ENCODE measurements around the gene SOCS3. TPM values are rescaled to one million over a fixed set of nuclear protein-coding genes. Genes with fewer than 3 reads are reported as not detected.
A peak's percentile ranks its signal among the peaks of the same experiment; 100 is the strongest.

SOCS3 gene
- total and polyA plus RNA-seq, 3 donors from 2014 or later, result 2.2 to 17.8 (median 9.6) TPM

DNA sequence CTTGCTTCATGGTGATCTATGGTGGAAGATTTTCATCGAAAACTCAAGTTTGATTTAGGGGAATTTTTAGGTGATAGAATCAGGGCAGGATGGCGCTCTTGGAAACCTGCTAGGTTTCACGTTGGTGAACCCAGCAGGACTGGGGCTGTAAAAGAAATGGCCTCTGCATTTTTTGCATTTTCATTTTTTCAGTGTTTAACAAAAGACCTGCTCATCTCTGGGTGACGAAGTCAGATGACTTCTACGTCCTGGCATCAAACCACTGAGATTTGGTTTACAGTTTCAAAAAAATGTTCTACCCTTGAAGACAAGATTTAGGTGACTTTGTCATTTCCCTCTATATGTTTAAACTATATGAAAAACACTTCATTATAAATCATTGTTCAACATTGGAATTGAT, 20.5 kb upstream of the SOCS3 start:
- no peak overlapping the region for H3K4me3 ChIP-seq
- intact Hi-C loops (cut with DNase I; ENCODE audit: low total_unique reads), result no loop called here
- H3K4me1 ChIP-seq, result peaks cover 9% of the 10 kb centered on the region
- H3K27me3 ChIP-seq, result no peaks in the 10 kb centered on the region
- 81 to 88% methylated on average over 5 of the region's 5 CpGs for WGBS, 2 donors
- H3K27ac ChIP-seq, result no peak overlapping the region
- TF ChIP-seq, protein P1, sequence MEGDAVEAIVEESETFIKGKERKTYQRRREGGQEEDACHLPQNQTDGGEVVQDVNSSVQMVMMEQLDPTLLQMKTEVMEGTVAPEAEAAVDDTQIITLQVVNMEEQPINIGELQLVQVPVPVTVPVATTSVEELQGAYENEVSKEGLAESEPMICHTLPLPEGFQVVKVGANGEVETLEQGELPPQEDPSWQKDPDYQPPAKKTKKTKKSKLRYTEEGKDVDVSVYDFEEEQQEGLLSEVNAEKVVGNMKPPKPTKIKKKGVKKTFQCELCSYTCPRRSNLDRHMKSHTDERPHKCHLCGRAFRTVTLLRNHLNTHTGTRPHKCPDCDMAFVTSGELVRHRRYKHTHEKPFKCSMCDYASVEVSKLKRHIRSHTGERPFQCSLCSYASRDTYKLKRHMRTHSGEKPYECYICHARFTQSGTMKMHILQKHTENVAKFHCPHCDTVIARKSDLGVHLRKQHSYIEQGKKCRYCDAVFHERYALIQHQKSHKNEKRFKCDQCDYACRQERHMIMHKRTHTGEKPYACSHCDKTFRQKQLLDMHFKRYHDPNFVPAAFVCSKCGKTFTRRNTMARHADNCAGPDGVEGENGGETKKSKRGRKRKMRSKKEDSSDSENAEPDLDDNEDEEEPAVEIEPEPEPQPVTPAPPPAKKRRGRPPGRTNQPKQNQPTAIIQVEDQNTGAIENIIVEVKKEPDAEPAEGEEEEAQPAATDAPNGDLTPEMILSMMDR (IDR thresholded peaks at IDR 0.05), result no peak
- TF ChIP-seq POLR2A (IDR thresholded peaks at IDR 0.05), result no peak
- H3K36me3 ChIP-seq (ENCODE audit: low read depth, missing control alignments), result no peaks in the 10 kb centered on the region
- no peaks in the 10 kb centered on the region for H3K9me3 ChIP-seq
- no peak for DNase-seq

DNA sequence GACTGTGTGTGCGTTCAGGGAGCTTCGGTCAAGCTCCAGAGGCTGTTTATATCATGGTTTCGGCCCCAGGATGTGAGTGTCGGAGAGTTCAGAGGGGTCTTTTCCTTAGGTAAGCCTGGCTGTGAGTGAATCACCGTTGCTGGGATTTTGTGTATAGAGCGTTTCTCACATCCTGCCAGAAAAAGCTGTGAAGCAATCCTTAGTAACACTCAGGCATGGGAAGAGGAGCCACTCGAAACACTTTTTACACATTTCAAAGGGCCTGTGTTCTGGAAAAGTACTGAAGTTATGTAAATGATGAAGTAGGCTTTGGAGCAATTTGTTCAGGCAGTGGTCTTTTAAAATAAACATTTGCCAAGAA, 19.2 kb upstream of the SOCS3 start:
- Histone ChIP-seq H3K9me3 (no peaks in the 10 kb centered on the region), H3K36me3 (ENCODE audit: low read depth, missing control alignments) (no peaks in the 10 kb centered on the region), H3K27ac (peak overlapping the region; percentile 73 to 86), H3K4me3 (peak overlapping the region; percentile 93 to 97), H3K4me1 (peaks cover 9% of the 10 kb centered on the region), H3K27me3 (no peaks in the 10 kb centered on the region)
- intact Hi-C loops (cut with DNase I; ENCODE audit: low total_unique reads), result no loop called here
- no peak for DNase-seq
- TF ChIP-seq POLR2A (IDR thresholded peaks at IDR 0.05), result no peak
- TF ChIP-seq, protein P1 (IDR thresholded peaks at IDR 0.05), result no peak
- WGBS, 2 donors, result 7 to 9% methylated on average over 2 to 7 of the region's 7 CpGs

DNA sequence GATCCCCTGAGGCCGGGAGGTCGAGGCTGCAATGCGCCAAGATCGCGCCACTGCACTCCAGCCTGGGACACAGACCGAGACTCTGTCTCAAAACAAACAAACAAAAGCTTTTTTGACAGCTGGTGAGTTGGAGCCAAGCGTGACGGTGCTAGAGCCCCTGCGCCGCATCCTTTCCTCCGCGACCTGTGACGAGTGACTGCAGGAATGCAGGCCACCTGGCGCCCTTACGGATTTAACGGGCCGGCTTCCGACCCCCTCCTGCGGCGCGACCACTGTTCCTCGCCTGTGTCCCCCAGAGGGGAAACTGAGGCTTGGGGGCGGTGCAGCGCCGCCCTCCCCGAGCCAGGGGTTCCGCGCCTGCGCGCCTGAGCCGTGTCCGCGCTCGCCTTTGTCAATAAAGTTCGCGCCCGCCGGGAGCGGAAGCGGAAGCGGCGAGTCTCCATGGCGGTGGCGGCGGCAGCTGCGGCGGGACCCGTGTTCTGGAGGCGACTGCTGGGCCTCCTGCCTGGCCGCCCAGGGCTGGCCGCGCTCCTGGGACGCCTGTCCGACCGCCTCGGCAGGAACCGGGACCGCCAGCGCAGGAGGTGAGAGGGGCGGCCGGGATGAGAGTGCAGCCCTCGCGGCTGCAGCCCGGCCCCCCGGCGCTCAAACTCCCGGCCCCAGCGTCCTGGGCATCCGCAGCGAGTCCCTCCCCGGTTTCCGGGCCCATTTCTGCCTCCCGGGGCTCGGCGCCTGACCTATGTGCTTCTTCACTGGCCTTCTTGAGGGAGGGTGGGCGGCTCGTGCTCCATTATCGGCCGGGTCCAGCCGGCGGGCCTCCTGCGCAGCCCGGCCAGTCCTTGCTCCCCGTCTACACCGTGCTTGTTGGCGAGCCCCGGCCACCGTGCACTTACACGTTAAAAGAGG, 18.6 kb upstream of the SOCS3 start, which contains the start of gene PGS1:
TSS of gene PGS1 (plus strand) at position 425 of the 906 bp plus-strand sequence. CDS start at position 442, 17 bp downstream.
- DNase-seq, result peak; percentile 85
- 3 to 5% methylated on average over 22 to 88 of the region's 89 CpGs for WGBS, 2 donors
- no peaks in the 10 kb centered on the region for H3K9me3 ChIP-seq
- TF ChIP-seq, protein P1 (IDR thresholded peaks at IDR 0.05), result no peak
- no peak for TF ChIP-seq POLR2A (IDR thresholded peaks at IDR 0.05)
- no peaks in the 10 kb centered on the region for H3K27me3 ChIP-seq
- no peaks in the 10 kb centered on the region for H3K36me3 ChIP-seq (ENCODE audit: low read depth, missing control alignments)
- H3K4me3 ChIP-seq, result peak within 1 kb of the TSS; percentile 93 to 97
- intact Hi-C loops (cut with DNase I; ENCODE audit: low total_unique reads), result no loop called here
- H3K4me1 ChIP-seq, result peaks cover 9% of the 10 kb centered on the region
- peak within 1 kb of the TSS; percentile 73 to 86 for H3K27ac ChIP-seq

DNA sequence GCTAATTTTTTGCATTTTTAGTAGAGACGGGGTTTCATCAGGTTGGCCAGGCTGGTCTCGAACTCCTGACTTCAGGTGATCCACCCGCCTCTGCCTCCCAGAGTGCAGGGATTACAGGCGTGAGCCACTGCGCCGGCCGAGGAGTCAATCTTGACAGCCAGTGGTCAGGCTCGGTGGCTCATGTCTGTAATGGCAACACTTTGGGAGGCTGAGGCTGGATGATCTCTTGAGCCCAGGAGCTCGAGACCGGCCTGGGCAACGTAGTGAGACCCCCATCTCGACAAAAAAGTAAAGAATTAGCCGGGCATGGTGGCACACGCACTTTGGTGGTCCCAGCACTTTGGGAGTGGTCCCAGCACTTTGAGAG, 18.0 kb upstream of the SOCS3 start:
- H3K9me3 ChIP-seq, result no peaks in the 10 kb centered on the region
- 30 to 51% methylated on average over 4 to 14 of the region's 14 CpGs for WGBS, 2 donors
- H3K4me3 ChIP-seq, result peak overlapping the region; percentile 93 to 97
- no peaks in the 10 kb centered on the region for H3K27me3 ChIP-seq
- TF ChIP-seq, protein P1 (IDR thresholded peaks at IDR 0.05), result no peak
- TF ChIP-seq POLR2A (IDR thresholded peaks at IDR 0.05), result no peak
- H3K36me3 ChIP-seq (ENCODE audit: low read depth, missing control alignments), result no peaks in the 10 kb centered on the region
- H3K27ac ChIP-seq, result peak overlapping the region in 1 of 2 donors; percentile 86
- peaks cover 9% of the 10 kb centered on the region for H3K4me1 ChIP-seq
- DNase-seq, result no peak
- intact Hi-C loops (cut with DNase I; ENCODE audit: low total_unique reads), result no loop called here

Data from testis (tissue), 3 donors.